ENCODE results near the gene LCP1.
"Not testable (repeated sequence)": the region's sequence is repeated elsewhere in the genome, so short reads cannot be mapped to it uniquely, and the experiment has no call there.

The LCP1 gene

GRCh38 chr13:46181840-46182490 lies at the start of gene LCP1:
TSS of gene LCP1 (minus strand) at chr13:46182177. CDS start at chr13:46159662, 22,515 bp downstream.
- peak; percentile 77 to 78 for ATAC-seq

GRCh38 chr13:46229251-46229650 lies 47.3 kb upstream of the LCP1 start:
- ATAC-seq, result no peak

- not testable (repeated sequence) for ATAC-seq
Measured at GRCh38 chr13:46220234-46220633, 38.3 kb upstream of the LCP1 start.

- not testable (repeated sequence) for ATAC-seq
Measured at GRCh38 chr13:46214741-46215140, 32.8 kb upstream of the LCP1 start.

GRCh38 chr13:46213242-46213641 lies 31.3 kb upstream of the LCP1 start:
- ATAC-seq, result no peak

GRCh38 chr13:46211483-46212351 lies 29.7 kb upstream of the LCP1 start, which contains the start of gene LRRC63:
TSS of gene LRRC63 (plus strand) at chr13:46211928. CDS start at chr13:46213035, 1,107 bp downstream.
- ATAC-seq, result peak; percentile 97 to 98

- ATAC-seq, result peak; percentile 58 to 62
Measured at GRCh38 chr13:46211116-46211482, 29.1 kb upstream of the LCP1 start.

- no peak for ATAC-seq
Measured at GRCh38 chr13:46210362-46211083, 28.5 kb upstream of the LCP1 start.

- ATAC-seq, result no peak
Measured at GRCh38 chr13:46207828-46208227, 25.9 kb upstream of the LCP1 start.

- no peak for ATAC-seq
Measured at GRCh38 chr13:46206143-46206542, 24.2 kb upstream of the LCP1 start.

GRCh38 chr13:46202966-46203365 lies 21.0 kb upstream of the LCP1 start:
- no peak for ATAC-seq

GRCh38 chr13:46202188-46202795 lies 20.3 kb upstream of the LCP1 start:
- ATAC-seq, result peak; percentile 62 to 73

GRCh38 chr13:46198696-46199193 lies 16.8 kb upstream of the LCP1 start:
- no peak for ATAC-seq

GRCh38 chr13:46197299-46198048 lies 15.5 kb upstream of the LCP1 start:
- ATAC-seq, result no peak

GRCh38 chr13:46195016-46195415 lies 13.0 kb upstream of the LCP1 start:
- ATAC-seq, result no peak

- ATAC-seq, result no peak
Measured at GRCh38 chr13:46192412-46192811, 10.4 kb upstream of the LCP1 start.

GRCh38 chr13:46185634-46186033 lies 3.7 kb upstream of the LCP1 start:
- ATAC-seq, result no peak

- peak; percentile 56 to 60 for ATAC-seq
Measured at GRCh38 chr13:46184277-46184699, 2.3 kb upstream of the LCP1 start.

- ATAC-seq, result no peak
Measured at GRCh38 chr13:46183018-46183946, 1.3 kb upstream of the LCP1 start.

- ATAC-seq, result no peak
Measured at GRCh38 chr13:46182491-46182877, 507 bp upstream of the LCP1 start.

- ATAC-seq, result no peak
Measured at GRCh38 chr13:46181377-46181839, 569 bp downstream of the LCP1 start.
